Lower leg skin (tissue), 4 donors: Measurements from ENCODE around the gene IFT43. TPM values are rescaled to one million over a fixed set of nuclear protein-coding genes. Genes with fewer than 3 reads are reported as not detected.

ENCODE experiments used
- DNase-seq, 2 donors: peaks; one replicate each; pipeline ENCODE4 v3.0.0-alpha.2; 2019; ENCODE audit warnings: low spot score in 2 of 2
- H3K4me3 ChIP-seq: fragments of 200-600 bp; sonication (generic); 2 replicates; pipeline ENCODE4 v1.5.1; 2017; ENCODE audit warnings: mild to moderate bottlenecking, low read depth; ENCODE audit not compliant: poor library complexity, severe bottlenecking
- CTCF ChIP-seq, 3 donors: fragments of 450-650 bp; IDR thresholded peaks; one replicate each; pipeline ENCODE4 v1.5.1; 2016; ENCODE audit warnings: antibody characterized with exemption in 3 of 3, mild to moderate bottlenecking in 3 of 3, moderate library complexity in 2 of 3
- POLR2A ChIP-seq, 2 donors: fragments of 450-650 bp; IDR thresholded peaks; one replicate each; pipeline ENCODE4 v1.6.1; 2016 to 2017; ENCODE audit warnings: antibody characterized with exemption in 2 of 2, mild to moderate bottlenecking in 1 of 2, moderate library complexity in 1 of 2
- WGBS, 2 donors: methylation state at CpG; one replicate each; pipeline ENCODE4 v1.1.5; 2018; 5-methylcytosine and 5-hydroxymethylcytosine counted together
- intact Hi-C: fragments of 100-400 bp; cut with DNase I; formaldehyde crosslinking; loops from one replicate; pipeline ENCODE4 v1.15.0; 2023; ENCODE audit warnings: low total_unique reads
- total RNA-seq, 4 donors: library from RNA; depleted of rRNA; stranded (reverse); fragments of >200 nt; gene quantifications; one replicate each; pipeline ENCODE4 v1.1.0, GENCODE V29; 2016

Gene IFT43
- total RNA-seq, 4 donors from 2014 or later = 18.1 to 30.9 (median 19.7) TPM

- 97 to 99% methylated on average over 3 of the region's 3 CpGs for WGBS, 2 donors
- TF ChIP-seq CTCF (IDR thresholded peaks at IDR 0.05) = no peak
- TF ChIP-seq POLR2A (IDR thresholded peaks at IDR 0.05) = no peak
- no peak for DNase-seq
- intact Hi-C loops = no loop called here
- no peak overlapping the region for H3K4me3 ChIP-seq
Measured at GRCh38 chr14:76065519-76065918, 80.0 kb downstream of the IFT43 start.

- intact Hi-C loops = no loop called here
- no peak for TF ChIP-seq POLR2A (IDR thresholded peaks at IDR 0.05)
- TF ChIP-seq CTCF (IDR thresholded peaks at IDR 0.05) = no peak
- DNase-seq = no peak
- H3K4me3 ChIP-seq = no peak overlapping the region
- WGBS, 2 donors = 85 to 95% methylated on average over 5 of the region's 5 CpGs
Measured at GRCh38 chr14:76067536-76067935, 82.0 kb downstream of the IFT43 start.

- intact Hi-C loops = no loop called here
- H3K4me3 ChIP-seq = no peak overlapping the region
- TF ChIP-seq CTCF (IDR thresholded peaks at IDR 0.05) (no peak), POLR2A (IDR thresholded peaks at IDR 0.05) (no peak)
- no peak for DNase-seq
- 80 to 82% methylated on average over 12 of the region's 12 CpGs for WGBS, 2 donors
Measured at GRCh38 chr14:76073717-76074116, 88.2 kb downstream of the IFT43 start.

GRCh38 chr14:76077340-76077739 is 91.8 kb downstream of the IFT43 start:
- no peak for DNase-seq
- intact Hi-C loops = no loop called here
- WGBS, 2 donors = 82 to 92% methylated on average over 2 of the region's 2 CpGs
- TF ChIP-seq CTCF (IDR thresholded peaks at IDR 0.05) = no peak
- TF ChIP-seq POLR2A (IDR thresholded peaks at IDR 0.05) = no peak
- no peak overlapping the region for H3K4me3 ChIP-seq

GRCh38 chr14:76078501-76078900 is 92.9 kb downstream of the IFT43 start:
- intact Hi-C loops = no loop called here
- 93 to 95% methylated on average over 10 of the region's 10 CpGs for WGBS, 2 donors
- TF ChIP-seq POLR2A (IDR thresholded peaks at IDR 0.05) (no peak), CTCF (IDR thresholded peaks at IDR 0.05) (no peak)
- no peak for DNase-seq
- no peak overlapping the region for H3K4me3 ChIP-seq

- intact Hi-C loops = no loop called here
- no peak overlapping the region for H3K4me3 ChIP-seq
Measured at GRCh38 chr14:76080025-76080424, 94.5 kb downstream of the IFT43 start.

More at GRCh38 chr14:76080025-76080424, 94.5 kb downstream of the IFT43 start:
- 53 to 72% methylated on average over 9 to 10 of the region's 10 CpGs for WGBS, 2 donors
- TF ChIP-seq POLR2A (IDR thresholded peaks at IDR 0.05) = no peak
- TF ChIP-seq CTCF (IDR thresholded peaks at IDR 0.05) = no peak
- DNase-seq = no peak
